Cortex of kidney (tissue), 1 donor: ENCODE data around the gene SLC12A6.
"Not testable (repeated sequence)": the region's sequence is repeated elsewhere in the genome, so short reads cannot be mapped to it uniquely, and the experiment has no call there.

Experiments
- DNase-seq: peaks from one replicate; lab custom pipeline; 2025; lab: John Stamatoyannopoulos, UW

SLC12A6 gene

DNA sequence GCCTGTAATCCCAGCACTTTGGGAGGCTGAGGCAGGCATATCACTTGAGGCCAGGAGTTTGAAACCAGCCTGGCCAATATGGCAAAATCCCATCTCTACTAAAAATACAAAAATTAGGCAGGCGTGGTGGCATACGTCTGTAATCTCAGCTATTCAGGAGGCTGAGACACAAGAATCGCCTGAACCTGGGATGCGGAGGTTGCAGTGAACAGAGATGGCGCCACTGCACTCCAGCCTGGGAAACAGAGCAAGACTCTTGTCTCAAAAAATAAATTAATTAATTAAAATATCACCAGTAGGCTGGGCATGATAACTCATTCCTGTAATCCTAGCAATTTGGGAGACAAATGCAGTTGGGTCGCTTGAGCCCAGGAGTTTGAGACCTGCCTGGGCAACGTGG, 144.3 kb downstream of the SLC12A6 start:
- not testable (repeated sequence) for DNase-seq

DNA sequence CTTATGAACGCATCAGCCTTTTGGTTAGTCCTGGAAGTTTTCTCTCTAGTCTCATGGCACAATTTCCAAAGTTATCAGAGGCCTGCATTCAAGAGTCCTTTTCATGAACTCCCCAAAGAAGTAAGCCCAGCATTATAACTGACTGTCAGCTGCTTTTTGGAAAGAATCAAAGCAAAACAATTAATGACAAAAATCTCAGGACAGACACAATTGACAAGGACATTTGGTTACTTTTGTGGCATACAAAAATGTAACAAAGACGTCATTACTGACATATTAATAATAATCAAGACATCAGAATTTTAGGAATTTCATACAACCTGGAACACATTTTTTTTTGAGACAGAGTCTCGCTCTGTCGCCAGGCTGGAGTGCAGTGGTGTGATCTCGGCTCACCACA, 148.9 kb downstream of the SLC12A6 start:
- no peak for DNase-seq

DNA sequence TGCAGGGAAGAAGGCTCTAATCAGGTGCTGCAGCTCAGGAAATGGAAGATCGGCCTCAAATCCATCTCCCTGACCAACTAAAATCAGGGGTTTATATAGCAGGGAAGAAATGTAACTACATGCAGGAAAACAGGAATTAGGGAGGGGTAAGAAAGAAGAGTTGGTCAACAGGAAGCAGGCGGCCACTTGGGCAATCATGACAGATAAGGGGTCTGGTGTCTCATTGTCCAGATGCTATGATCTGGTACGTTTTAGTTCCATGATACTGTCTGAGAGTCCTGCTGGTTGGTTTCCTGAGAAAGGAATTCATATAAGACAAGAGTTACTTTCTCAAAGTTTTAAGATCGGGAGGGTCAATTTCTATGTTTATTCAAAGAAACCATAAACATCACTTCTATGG, 151.9 kb downstream of the SLC12A6 start:
- no peak for DNase-seq

DNA sequence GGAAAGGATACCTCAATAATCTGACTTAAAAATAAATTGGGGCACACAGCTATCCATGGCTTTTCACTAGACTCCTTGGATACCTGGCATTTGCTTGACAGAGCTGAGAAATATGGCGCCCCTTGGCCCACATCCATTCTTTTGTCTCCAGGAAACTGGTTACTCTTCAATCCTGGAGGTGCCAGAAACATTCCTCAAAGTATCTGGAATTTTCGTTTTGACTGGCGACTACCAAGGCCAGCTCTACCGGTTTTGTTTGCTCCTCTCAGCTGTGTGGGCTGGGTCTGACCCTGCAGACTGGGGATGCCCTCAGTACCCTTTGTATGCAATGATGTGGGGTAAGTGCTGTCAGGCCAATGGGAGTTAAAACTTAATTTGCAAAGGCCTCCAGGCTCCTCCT, 154.6 kb downstream of the SLC12A6 start:
- no peak for DNase-seq
